Tibial nerve (tissue), 4 donors: ENCODE measurements around the gene PASD1. TPM values are rescaled to one million over a fixed set of nuclear protein-coding genes. Genes with fewer than 3 reads are reported as not detected.

ENCODE experiments used
- DNase-seq, 2 donors: peaks; one replicate each; pipeline ENCODE4 v3.0.0-alpha.2; 2019; ENCODE audit warnings: low spot score in 2 of 2
- H3K27ac ChIP-seq, 4 donors: fragments of 200-600 bp; sonication (generic) in 3 of 4; one replicate each; pipeline ENCODE4 v1.5.1; 2017 to 2019; ENCODE audit warnings: mild to moderate bottlenecking in 1 of 4
- H3K27me3 ChIP-seq, 2 donors: fragments of 200-600 bp; sonication (generic) in 1 of 2; one replicate each; pipeline versions ENCODE4 v1.5.1 to v1.6.0; 2017 to 2019
- H3K36me3 ChIP-seq, 3 donors: fragments of 200-600 bp; sonication (generic); one replicate each; pipeline ENCODE4 v1.5.1; 2018 to 2019
- H3K4me1 ChIP-seq, 4 donors: fragments of 200-600 bp; sonication (generic) in 3 of 4; one replicate each; pipeline ENCODE4 v1.5.1; 2017 to 2019
- H3K4me3 ChIP-seq, 4 donors: fragments of 200-600 bp; sonication (generic) in 3 of 4; one replicate each; pipeline ENCODE4 v1.5.1; 2017 to 2019; ENCODE audit warnings: mild to moderate bottlenecking in 1 of 4, moderate library complexity in 1 of 4
- H3K9me3 ChIP-seq, 4 donors: fragments of 200-600 bp; sonication (generic) in 3 of 4; one replicate each; pipeline ENCODE4 v1.5.1; 2017 to 2019
- EP300 ChIP-seq, 2 donors: sonication (generic); formaldehyde crosslinking; IDR thresholded peaks; one replicate each; pipeline ENCODE4 v1.6.1; 2017; ENCODE audit warnings: antibody characterized with exemption in 2 of 2, mild to moderate bottlenecking in 1 of 2
- POLR2A ChIP-seq, 2 donors: fragments of 450-650 bp; IDR thresholded peaks; one replicate each; pipeline ENCODE4 v1.6.1; 2017; ENCODE audit warnings: antibody characterized with exemption in 2 of 2, mild to moderate bottlenecking in 2 of 2, moderate library complexity in 2 of 2
- WGBS, 2 donors: methylation state at CpG; one replicate each; pipeline ENCODE4 v1.1.5; 2018; 5-methylcytosine and 5-hydroxymethylcytosine counted together
- total RNA-seq, 4 donors: library from RNA; depleted of rRNA; stranded (reverse); fragments of >200 nt; gene quantifications; one replicate each; pipeline ENCODE4 v1.1.0, GENCODE V29; 2016
- TF ChIP-seq, protein P1 (sequence below), 5 experiments: fragments of 200-600 bp in 3 of 5; fragments of 450-650 bp in 2 of 5; sonication (generic) in 3 of 5; IDR thresholded peaks; one replicate each; pipeline ENCODE4 v1.5.1; 2016 to 2019; ENCODE audit warnings: antibody characterized with exemption in 5 of 5, mild to moderate bottlenecking in 3 of 5, moderate library complexity in 2 of 5

The PASD1 gene
- total RNA-seq, 4 donors from 2014 or later = not detected

DNA sequence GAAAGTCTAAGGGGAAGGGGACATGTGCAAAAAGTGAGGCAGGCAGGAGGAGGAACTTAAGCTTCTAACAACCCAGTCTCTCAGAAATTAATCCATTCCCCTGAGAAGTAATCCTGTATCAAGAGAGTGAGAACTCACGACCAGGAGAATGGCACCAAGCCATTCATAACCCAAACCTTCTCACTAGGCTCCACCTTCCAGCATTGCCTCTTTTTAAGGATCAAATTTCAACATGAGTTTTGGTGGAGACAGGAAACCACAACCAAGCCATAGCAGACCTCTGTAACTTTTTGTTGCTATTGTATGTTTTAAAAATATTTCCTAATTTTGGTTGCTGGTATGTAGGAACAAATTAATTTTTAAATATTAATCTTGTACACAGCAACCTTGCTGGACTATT, 32.8 kb downstream of the PASD1 start:
- H3K27me3 ChIP-seq = no peaks in the 10 kb centered on the region
- no peak overlapping the region for H3K4me3 ChIP-seq
- H3K27ac ChIP-seq = no peak overlapping the region
- TF ChIP-seq EP300 (IDR thresholded peaks at IDR 0.05) (no peak), POLR2A (IDR thresholded peaks at IDR 0.05) (no peak)
- TF ChIP-seq, protein P1, sequence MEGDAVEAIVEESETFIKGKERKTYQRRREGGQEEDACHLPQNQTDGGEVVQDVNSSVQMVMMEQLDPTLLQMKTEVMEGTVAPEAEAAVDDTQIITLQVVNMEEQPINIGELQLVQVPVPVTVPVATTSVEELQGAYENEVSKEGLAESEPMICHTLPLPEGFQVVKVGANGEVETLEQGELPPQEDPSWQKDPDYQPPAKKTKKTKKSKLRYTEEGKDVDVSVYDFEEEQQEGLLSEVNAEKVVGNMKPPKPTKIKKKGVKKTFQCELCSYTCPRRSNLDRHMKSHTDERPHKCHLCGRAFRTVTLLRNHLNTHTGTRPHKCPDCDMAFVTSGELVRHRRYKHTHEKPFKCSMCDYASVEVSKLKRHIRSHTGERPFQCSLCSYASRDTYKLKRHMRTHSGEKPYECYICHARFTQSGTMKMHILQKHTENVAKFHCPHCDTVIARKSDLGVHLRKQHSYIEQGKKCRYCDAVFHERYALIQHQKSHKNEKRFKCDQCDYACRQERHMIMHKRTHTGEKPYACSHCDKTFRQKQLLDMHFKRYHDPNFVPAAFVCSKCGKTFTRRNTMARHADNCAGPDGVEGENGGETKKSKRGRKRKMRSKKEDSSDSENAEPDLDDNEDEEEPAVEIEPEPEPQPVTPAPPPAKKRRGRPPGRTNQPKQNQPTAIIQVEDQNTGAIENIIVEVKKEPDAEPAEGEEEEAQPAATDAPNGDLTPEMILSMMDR (IDR thresholded peaks at IDR 0.05) = no peak
- no peaks in the 10 kb centered on the region for H3K9me3 ChIP-seq
- no peaks in the 10 kb centered on the region for H3K4me1 ChIP-seq
- 0 to 8% methylated on average over 1 of the region's 1 CpG for WGBS, 2 donors
- DNase-seq = no peak
- no peaks in the 10 kb centered on the region for H3K36me3 ChIP-seq

GRCh38 chrX:151604931-151605330, 41.5 kb downstream of the PASD1 start:
- Histone ChIP-seq H3K36me3 (no peaks in the 10 kb centered on the region), H3K27me3 (no peaks in the 10 kb centered on the region), H3K4me1 (no peaks in the 10 kb centered on the region), H3K9me3 (no peaks in the 10 kb centered on the region), H3K4me3 (no peak overlapping the region), H3K27ac (no peak overlapping the region)
- 61 to 80% methylated on average over 1 of the region's 1 CpG for WGBS, 2 donors
- no peak for DNase-seq
- no peak for TF ChIP-seq EP300 (IDR thresholded peaks at IDR 0.05)
- TF ChIP-seq, protein P1 (IDR thresholded peaks at IDR 0.05) = no peak

DNA sequence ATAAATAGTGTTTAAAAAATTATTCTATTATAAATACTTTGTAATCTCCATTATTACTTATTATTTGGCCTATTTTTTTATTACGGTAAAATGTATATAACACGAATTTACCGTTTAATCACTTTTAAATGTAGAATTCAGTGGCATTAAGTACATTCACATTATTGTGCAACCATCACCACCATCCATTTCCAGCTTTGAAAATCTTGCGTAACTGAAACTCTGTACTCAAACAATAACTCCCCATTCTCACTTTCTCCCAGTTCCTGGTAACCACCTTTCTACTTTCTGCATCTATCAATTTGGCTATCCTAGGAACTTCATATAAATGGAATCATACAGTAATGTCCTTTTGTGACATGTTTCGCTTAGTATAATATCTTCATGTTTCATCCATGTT, 45.7 kb downstream of the PASD1 start:
- no peak overlapping the region for H3K4me3 ChIP-seq
- TF ChIP-seq, protein P1 (IDR thresholded peaks at IDR 0.05) = no peak
- TF ChIP-seq POLR2A (IDR thresholded peaks at IDR 0.05) (no peak), EP300 (IDR thresholded peaks at IDR 0.05) (no peak)
- no peaks in the 10 kb centered on the region for H3K4me1 ChIP-seq
- no peak for DNase-seq
- H3K27me3 ChIP-seq = no peaks in the 10 kb centered on the region
- H3K36me3 ChIP-seq = no peaks in the 10 kb centered on the region
- 77 to 90% methylated on average over 5 of the region's 5 CpGs for WGBS, 2 donors
- H3K27ac ChIP-seq = no peak overlapping the region
- H3K9me3 ChIP-seq = no peaks in the 10 kb centered on the region

- Histone ChIP-seq H3K36me3 (no peaks in the 10 kb centered on the region), H3K27ac (no peak overlapping the region), H3K4me3 (no peak overlapping the region), H3K27me3 (no peaks in the 10 kb centered on the region), H3K9me3 (no peaks in the 10 kb centered on the region), H3K4me1 (no peaks in the 10 kb centered on the region)
- DNase-seq = no peak
- WGBS, 2 donors = 69 to 85% methylated on average over 3 of the region's 3 CpGs
- no peak for TF ChIP-seq EP300 (IDR thresholded peaks at IDR 0.05)
- no peak for TF ChIP-seq POLR2A (IDR thresholded peaks at IDR 0.05)
- TF ChIP-seq, protein P1 (IDR thresholded peaks at IDR 0.05) = no peak
Observed at GRCh38 chrX:151621422-151621821, 57.9 kb downstream of the PASD1 start.

DNA sequence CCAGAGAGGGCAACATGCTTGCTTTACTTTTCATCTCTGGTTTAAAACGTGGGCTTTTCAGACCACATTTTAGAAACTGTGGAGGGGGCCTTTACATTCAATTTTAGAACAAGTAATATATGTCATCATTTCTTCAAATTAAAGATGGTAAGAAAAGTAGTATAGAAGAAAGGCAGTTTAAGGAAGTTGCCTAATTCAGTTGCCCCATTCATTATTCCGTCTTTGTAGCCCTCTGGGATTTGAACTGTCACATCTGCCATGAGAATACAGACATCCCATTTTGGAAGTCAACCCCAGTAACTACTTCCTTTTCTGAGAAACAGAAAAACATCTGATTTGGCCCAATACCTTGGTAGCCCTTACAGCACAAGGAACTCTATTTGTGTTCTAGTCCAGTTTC, 61.2 kb downstream of the PASD1 start:
- no peak for DNase-seq
- TF ChIP-seq EP300 (IDR thresholded peaks at IDR 0.05) (no peak), POLR2A (IDR thresholded peaks at IDR 0.05) (no peak)
- TF ChIP-seq, protein P1 (IDR thresholded peaks at IDR 0.05) = no peak
- no peaks in the 10 kb centered on the region for H3K4me1 ChIP-seq
- H3K4me3 ChIP-seq = no peak overlapping the region
- H3K36me3 ChIP-seq = no peaks in the 10 kb centered on the region
- 30 to 52% methylated on average over 2 of the region's 2 CpGs for WGBS, 2 donors
- H3K27me3 ChIP-seq = no peaks in the 10 kb centered on the region
- no peak overlapping the region for H3K27ac ChIP-seq
- no peaks in the 10 kb centered on the region for H3K9me3 ChIP-seq
